ENCODE results near the gene STH.

The STH gene

DNA sequence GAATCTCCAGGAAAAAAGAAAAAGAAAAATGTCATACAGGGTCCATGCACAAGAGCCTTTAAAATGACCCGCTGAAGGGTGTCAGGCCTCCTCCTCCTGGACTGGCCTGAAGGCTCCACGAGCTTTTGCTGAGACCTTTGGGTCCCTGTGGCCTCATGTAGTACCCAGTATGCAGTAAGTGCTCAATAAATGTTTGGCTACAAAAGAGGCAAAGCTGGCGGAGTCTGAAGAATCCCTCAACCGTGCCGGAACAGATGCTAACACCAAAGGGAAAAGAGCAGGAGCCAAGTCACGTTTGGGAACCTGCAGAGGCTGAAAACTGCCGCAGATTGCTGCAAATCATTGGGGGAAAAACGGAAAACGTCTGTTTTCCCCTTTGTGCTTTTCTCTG, 845 bp downstream of the STH start:
- no peak for DNase-seq (ENCODE audit: low read depth)
- no peak overlapping the region for H3K4me3 ChIP-seq (ENCODE audit: control insufficient read depth, low read depth, low read length)
- TF ChIP-seq, protein P1, sequence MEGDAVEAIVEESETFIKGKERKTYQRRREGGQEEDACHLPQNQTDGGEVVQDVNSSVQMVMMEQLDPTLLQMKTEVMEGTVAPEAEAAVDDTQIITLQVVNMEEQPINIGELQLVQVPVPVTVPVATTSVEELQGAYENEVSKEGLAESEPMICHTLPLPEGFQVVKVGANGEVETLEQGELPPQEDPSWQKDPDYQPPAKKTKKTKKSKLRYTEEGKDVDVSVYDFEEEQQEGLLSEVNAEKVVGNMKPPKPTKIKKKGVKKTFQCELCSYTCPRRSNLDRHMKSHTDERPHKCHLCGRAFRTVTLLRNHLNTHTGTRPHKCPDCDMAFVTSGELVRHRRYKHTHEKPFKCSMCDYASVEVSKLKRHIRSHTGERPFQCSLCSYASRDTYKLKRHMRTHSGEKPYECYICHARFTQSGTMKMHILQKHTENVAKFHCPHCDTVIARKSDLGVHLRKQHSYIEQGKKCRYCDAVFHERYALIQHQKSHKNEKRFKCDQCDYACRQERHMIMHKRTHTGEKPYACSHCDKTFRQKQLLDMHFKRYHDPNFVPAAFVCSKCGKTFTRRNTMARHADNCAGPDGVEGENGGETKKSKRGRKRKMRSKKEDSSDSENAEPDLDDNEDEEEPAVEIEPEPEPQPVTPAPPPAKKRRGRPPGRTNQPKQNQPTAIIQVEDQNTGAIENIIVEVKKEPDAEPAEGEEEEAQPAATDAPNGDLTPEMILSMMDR (IDR thresholded peaks at IDR 0.05; ENCODE audit: control insufficient read depth, insufficient read depth, low read depth, low read length, missing control alignments) = no peak

DNA sequence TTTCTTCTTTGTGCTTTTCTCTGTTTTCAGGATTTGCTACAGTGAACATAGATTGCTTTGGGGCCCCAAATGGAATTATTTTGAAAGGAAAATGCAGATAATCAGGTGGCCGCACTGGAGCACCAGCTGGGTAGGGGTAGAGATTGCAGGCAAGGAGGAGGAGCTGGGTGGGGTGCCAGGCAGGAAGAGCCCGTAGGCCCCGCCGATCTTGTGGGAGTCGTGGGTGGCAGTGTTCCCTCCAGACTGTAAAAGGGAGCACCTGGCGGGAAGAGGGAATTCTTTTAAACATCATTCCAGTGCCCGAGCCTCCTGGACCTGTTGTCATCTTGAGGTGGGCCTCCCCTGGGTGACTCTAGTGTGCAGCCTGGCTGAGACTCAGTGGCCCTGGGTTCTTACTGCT, 1.2 kb downstream of the STH start:
- no peak overlapping the region for H3K4me3 ChIP-seq (ENCODE audit: control insufficient read depth, low read depth, low read length)
- TF ChIP-seq, protein P1 (IDR thresholded peaks at IDR 0.05; ENCODE audit: control insufficient read depth, insufficient read depth, low read depth, low read length, missing control alignments) = no peak
- no peak for DNase-seq (ENCODE audit: low read depth)

DNA sequence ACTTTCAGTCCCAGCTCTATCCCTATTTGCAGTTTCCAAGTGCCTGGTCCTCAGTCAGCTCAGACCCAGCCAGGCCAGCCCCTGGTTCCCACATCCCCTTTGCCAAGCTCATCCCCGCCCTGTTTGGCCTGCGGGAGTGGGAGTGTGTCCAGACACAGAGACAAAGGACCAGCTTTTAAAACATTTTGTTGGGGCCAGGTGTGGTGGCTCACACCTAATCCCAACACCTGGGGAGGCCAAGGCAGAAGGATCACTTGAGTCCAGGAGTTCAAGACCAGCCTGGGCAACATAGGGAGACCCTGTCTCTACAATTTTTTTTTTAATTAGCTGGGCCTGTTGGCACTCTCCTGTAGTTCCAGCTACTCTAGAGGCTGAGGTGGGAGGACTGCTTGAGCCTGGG, 1.7 kb downstream of the STH start:
- no peak for DNase-seq (ENCODE audit: low read depth)
- H3K4me3 ChIP-seq (ENCODE audit: control insufficient read depth, low read depth, low read length) = no peak overlapping the region
- TF ChIP-seq, protein P1 (IDR thresholded peaks at IDR 0.05; ENCODE audit: control insufficient read depth, insufficient read depth, low read depth, low read length, missing control alignments) = no peak

DNA sequence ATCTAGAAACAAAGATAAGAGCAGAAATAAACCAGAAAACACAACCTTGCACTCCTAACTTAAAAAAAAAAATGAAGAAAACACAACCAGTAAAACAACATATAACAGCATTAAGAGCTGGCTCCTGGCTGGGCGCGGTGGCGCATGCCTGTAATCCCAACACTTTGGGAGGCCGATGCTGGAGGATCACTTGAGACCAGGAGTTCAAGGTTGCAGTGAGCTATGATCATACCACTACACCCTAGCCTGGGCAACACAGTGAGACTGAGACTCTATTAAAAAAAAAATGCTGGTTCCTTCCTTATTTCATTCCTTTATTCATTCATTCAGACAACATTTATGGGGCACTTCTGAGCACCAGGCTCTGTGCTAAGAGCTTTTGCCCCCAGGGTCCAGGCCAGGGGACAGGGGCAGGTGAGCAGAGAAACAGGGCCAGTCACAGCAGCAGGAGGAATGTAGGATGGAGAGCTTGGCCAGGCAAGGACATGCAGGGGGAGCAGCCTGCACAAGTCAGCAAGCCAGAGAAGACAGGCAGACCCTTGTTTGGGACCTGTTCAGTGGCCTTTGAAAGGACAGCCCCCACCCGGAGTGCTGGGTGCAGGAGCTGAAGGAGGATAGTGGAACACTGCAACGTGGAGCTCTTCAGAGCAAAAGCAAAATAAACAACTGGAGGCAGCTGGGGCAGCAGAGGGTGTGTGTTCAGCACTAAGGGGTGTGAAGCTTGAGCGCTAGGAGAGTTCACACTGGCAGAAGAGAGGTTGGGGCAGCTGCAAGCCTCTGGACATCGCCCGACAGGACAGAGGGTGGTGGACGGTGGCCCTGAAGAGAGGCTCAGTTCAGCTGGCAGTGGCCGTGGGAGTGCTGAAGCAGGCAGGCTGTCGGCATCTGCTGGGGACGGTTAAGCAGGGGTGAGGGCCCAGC, 2.6 kb downstream of the STH start:
- TF ChIP-seq, protein P1 (IDR thresholded peaks at IDR 0.05; ENCODE audit: control insufficient read depth, insufficient read depth, low read depth, low read length, missing control alignments) = no peak
- no peak overlapping the region for H3K4me3 ChIP-seq (ENCODE audit: control insufficient read depth, low read depth, low read length)
- DNase-seq (ENCODE audit: low read depth) = no peak

DNA sequence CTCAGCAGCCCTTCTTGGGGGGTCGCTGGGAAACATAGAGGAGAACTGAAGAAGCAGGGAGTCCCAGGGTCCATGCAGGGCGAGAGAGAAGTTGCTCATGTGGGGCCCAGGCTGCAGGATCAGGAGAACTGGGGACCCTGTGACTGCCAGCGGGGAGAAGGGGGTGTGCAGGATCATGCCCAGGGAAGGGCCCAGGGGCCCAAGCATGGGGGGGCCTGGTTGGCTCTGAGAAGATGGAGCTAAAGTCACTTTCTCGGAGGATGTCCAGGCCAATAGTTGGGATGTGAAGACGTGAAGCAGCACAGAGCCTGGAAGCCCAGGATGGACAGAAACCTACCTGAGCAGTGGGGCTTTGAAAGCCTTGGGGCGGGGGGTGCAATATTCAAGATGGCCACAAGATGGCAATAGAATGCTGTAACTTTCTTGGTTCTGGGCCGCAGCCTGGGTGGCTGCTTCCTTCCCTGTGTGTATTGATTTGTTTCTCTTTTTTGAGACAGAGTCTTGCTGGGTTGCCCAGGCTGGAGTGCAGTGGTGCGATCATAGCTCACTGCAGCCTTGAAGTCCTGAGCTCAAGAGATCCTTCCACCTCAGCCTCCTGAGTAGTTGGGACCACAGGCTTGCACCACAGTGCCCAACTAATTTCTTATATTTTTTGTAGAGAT, 3.4 kb downstream of the STH start:
- peak; percentile 5 for DNase-seq (ENCODE audit: low read depth)
- TF ChIP-seq, protein P1 (IDR thresholded peaks at IDR 0.05; ENCODE audit: control insufficient read depth, insufficient read depth, low read depth, low read length, missing control alignments) = peak; percentile 80
- no peak overlapping the region for H3K4me3 ChIP-seq (ENCODE audit: control insufficient read depth, low read depth, low read length)

DNA sequence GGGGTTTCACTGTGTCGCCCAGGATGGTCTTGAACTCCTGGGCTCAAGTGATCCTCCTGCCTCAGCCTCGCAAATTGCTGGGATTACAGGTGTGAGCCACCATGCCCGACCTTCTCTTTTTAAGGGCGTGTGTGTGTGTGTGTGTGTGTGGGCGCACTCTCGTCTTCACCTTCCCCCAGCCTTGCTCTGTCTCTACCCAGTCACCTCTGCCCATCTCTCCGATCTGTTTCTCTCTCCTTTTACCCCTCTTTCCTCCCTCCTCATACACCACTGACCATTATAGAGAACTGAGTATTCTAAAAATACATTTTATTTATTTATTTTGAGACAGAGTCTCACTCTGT, 3.9 kb downstream of the STH start:
- H3K4me3 ChIP-seq (ENCODE audit: control insufficient read depth, low read depth, low read length) = no peak overlapping the region
- DNase-seq (ENCODE audit: low read depth) = no peak
- TF ChIP-seq, protein P1 (IDR thresholded peaks at IDR 0.05; ENCODE audit: control insufficient read depth, insufficient read depth, low read depth, low read length, missing control alignments) = no peak
